Fibroblast of skin of right biceps (primary cell): ENCODE measurements around the gene CHTOP.

Experiments
- DNase-seq: peaks from one replicate; pipeline ENCODE4 v3.0.0-alpha.2; 2013

The CHTOP gene

DNA sequence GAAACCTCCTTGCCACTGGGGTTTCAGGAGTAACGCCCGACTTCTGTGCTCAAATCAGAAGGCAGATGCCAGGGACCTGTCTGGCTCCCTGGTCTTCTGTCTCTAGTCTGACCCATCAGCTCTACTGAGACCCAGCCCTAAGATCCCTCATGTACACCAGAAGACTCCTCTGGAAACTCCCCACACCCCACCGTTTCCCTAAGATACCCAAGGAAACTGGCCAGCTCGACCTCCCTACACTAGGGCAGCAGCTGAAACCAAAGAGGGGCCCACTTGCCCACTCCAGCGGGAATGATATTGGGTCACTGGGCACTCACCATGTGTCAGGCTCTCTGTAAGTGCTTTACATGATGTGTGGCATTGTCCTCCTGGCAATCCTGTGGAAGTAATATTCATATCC, 20.5 kb upstream of the CHTOP start:
- DNase-seq, result no peak

DNA sequence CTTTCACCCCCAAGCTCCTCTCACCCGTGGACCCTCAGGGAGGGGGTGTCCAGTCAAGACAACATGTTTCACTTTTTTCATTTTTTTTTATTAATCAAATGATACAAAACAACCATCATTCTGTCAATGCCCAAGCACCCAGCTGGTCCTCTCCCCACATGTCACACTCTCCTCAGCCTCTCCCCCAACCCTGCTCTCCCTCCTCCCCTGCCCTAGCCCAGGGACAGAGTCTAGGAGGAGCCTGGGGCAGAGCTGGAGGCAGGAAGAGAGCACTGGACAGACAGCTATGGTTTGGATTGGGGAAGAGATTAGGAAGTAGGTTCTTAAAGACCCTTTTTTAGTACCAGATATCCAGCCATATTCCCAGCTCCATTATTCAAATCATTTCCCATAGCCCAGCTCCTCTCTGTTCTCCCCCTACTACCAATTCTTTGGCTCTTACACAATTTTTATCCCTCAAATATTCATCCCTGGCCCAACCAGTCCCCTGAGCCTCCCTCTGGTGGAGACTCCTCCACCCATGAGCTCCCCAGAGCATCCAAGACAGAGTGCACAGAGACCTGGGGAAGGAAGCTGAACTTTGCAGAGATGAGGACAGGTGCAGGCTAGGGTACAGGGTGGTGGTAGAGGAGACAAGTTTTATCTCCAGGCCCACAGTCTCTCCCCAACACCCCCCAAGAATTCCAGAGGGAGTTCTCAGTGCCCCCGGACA, 19.5 kb upstream of the CHTOP start:
- DNase-seq, result no peak

DNA sequence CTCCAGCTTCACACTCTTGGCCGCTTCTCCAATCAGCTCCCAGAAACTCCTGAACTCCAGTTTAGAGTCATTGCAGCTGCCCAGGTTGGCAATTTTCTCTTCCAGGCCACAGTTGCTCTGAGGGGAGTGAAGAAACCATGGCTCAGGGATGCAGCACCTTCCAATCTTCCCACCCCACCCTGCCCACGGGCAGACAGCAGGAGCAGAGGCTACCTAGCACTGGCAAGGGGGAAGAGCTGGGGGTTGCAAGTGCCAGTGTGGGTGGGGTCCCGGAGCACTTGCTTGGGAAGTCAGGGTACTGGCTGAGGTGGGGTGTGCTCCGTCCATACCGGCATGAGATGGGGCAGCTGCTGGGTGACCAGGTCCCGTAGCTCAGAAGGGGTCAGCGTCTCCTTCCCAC, 19.0 kb upstream of the CHTOP start:
- no peak for DNase-seq

DNA sequence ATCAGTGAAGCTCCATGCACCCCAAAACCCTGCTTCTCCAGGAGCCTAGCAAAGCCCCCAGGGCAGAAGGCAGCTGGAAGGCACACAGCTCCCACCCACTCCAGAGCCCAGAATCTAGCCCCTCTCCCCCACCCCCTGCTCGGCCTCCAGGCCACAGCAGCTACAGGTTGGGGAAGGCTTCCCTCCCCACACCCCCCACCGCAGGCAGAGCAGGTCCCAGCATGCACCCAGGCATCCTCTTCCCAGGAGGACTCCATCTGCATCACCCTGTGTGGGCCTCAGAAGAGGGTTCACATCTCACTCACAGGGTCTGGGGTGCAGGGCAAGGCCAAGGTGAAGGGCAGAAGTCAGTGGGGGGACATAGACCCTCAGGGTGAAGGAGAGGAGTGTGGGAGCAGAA, 18.5 kb upstream of the CHTOP start:
- DNase-seq, result no peak

DNA sequence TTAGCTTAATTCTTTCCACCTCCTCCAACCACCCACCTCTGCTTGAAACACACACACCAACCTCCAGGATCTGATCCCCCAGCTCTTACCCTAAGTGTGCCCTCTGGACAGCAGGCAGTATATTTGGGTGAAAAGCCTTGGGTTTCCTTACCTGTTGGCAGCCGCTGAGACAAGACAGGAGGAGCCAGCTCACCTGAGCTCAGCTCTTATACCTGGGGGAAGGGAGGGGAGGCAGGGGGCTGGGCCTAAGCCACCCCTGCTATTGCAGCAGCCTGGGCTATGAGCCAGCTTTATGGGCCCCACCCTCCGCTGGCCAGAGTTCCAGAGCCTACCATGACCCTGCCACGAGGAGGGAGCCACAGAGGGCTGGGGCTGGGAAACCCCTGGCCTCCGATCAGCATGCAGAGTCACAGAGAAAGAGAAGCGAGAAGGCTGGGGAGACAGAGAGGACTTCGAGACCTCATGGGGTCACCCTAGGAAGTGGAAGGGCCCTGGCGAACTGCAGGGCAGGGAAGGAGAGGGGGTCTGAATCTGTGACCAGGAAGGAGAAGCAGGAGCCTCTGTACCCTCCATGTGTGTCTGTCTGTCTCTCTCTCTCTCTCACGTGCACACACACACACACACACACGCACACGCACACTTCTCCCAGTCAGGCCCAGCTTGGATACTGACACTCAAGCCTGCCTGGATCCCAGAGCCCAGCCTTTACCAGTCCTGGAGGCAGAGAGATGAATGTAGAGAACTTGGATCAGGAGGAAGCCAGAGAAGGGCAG, 17.5 kb upstream of the CHTOP start, which contains the start of gene S100A14:
Gene S100A14, minus strand, starts transcription at position 182 of the 773 bp plus-strand sequence. CDS start 467 bp downstream, outside the sequence.
- no peak for DNase-seq

DNA sequence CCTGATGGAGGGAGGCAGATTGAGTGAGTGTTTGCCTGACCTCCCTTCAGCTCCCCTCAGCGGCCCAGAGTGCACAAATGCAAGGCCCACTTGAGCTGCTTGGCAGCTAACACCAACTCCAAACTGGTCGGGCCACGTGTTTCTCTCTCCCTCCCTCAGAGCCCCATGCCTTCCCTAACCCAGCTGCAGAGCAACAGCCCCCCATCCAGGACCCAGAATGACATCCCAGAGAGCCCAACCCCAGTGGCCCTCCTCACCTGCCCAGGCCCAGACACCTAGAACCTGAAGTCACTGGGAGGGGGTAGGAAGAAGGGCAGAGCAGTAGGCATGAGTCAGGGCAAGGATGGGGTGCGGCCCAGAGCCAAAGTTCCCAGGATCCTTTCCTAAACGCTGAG, 17.0 kb upstream of the CHTOP start:
- DNase-seq, result no peak

DNA sequence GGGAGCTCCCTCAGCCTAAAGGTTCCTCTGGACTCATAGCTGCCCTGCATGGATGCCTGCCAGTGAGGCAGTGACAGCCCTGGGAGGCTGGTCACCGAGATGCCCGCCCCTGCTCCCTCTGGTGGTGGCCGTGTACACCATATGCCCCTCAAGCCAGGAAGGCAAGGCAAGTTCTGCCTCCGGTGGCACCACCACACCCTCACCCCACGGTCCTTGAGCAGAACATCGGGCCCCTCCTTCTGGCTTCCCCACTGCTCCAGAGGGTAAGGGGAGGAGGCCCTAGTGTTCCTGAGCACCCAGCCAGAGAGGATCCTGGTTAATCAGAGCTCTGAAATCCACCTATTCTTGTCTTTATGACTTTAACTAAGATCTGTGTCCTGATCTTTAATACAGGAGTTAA, 16.2 kb upstream of the CHTOP start:
- peak; percentile 56 for DNase-seq

DNA sequence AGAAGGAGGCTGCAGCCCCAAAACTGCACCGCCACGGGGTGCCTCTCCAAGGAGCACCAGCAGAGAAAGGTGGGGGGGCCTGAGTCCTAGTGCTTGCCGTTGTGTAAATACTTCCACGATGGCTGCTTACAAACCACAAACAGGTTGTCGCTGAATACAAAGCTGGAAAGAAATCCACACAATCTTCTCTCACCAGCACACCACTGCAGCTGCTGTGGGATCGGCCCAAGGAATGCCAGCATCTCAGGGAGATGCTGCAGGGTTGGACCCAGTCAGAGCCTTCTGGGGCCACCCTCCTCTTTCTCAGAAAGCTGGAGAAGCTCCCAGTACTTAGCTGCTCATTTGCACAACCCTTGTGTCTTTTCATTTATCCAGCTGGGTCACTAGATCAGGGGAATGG, 14.7 kb upstream of the CHTOP start:
- no peak for DNase-seq

DNA sequence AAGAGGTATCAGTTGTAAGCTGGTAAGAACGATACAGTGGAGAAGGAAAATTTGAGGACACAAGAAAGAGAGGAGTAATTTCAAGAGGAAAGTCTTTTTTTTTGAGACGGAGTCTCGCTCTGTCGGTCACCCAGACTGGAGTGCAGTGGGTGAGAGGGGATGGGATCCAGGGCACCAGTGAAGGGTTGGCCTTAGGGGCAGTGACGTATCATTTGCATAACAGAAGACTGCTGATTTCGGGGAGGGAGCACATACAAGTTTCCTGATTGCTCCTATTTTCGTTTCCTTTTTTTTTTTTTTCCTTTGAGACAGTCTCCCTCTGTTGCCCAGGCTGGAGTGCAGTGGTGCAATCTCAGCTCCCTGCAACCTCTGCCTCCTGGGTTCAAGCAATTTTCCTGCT, 10.8 kb upstream of the CHTOP start:
- no peak for DNase-seq

DNA sequence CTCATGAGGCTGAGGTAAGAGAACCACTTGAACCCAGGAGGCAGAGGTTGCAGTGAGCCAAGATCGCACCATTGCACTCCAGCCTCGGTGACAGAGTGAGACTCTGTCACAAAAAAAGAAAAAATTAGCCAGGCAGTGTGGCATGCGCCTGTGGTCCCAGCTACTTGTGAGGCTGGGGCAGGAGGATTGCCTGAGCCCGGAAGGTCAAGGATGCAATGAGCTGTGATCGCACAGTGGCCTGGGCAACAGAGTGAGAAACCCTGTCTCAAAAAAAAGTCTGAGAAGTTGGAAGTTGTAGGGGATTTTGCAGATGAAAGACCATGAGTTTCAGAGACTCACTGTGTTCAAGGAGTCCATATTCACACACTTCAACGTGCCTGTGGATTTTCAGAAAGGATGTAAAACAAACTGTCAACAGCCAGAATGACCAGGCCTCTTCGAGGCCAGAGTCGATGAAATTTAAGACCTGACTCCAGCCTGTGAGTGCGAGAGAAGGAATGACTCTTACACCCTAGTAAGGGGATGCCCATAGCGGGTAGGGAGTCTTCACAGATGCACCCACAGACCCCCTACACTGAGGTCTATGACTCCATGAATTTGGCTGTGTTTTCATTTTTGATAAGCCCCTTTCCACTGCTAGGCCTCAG, 8.8 kb upstream of the CHTOP start:
- DNase-seq, result no peak

DNA sequence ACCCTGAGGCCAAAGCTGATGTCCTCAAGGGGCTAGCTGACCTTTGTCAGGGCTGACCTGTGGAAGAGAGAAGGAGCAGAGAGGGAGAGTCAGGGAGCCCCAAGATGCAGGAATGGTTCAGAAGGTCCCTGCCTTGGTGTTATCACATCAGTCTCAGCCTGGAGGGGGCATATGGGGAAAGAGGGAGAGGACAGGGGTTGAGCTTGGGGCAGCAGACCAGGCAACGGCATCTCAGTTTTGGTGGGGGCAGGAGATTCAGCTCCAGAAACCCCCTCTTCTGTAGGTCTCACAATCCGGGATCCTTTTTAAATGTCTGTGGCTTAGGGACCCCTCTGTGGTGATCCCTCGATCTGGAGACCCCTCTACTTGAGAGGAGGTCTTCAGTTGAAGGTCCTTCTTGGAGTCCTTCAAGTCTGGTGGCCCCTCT, 7.4 kb upstream of the CHTOP start:
- DNase-seq, result no peak

DNA sequence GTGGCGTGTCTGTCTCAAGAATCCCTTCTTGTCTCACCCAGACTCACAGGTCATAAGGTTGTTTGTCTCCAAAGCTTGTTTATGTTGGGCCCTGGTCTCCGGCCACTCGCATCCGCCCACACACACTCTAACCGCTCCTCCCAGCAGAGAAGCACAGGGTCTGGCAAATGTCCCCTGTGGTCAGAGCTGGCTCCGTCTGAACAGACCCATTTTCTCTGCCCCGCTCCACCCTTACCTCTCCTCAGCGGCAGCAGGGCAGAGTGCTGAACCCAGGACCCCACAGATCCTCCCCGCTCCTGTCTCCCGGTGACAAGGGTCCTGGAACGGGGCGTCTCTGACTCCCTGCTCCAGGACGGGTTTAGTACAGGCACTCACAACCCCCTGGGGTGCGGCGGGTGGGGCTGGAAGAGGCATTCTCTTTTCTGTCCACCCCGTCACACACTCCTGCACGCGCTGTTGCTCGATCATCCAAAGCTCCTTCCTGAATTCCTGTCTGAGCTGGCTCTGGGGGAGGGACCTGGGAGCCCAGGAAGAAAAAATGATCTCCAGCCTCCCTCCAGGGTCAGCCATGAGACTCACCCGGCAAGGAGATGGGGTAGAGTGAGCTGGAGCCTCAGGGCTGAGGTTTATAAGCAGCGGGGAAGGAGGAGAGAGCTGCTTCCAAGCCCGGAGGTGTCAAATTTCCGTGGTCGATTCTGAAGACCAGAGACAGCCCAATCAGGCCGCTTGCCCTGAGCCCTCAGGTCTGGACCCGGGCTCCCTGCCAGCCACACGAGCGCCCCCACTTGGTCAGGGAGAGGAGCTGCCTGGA, 6.8 kb upstream of the CHTOP start, which contains the start of gene S100A13:
Gene S100A13, minus strand, starts transcription at position 602 of the 811 bp plus-strand sequence. CDS start 1,033 bp downstream, outside the sequence.
- DNase-seq, result peak; percentile 95

DNA sequence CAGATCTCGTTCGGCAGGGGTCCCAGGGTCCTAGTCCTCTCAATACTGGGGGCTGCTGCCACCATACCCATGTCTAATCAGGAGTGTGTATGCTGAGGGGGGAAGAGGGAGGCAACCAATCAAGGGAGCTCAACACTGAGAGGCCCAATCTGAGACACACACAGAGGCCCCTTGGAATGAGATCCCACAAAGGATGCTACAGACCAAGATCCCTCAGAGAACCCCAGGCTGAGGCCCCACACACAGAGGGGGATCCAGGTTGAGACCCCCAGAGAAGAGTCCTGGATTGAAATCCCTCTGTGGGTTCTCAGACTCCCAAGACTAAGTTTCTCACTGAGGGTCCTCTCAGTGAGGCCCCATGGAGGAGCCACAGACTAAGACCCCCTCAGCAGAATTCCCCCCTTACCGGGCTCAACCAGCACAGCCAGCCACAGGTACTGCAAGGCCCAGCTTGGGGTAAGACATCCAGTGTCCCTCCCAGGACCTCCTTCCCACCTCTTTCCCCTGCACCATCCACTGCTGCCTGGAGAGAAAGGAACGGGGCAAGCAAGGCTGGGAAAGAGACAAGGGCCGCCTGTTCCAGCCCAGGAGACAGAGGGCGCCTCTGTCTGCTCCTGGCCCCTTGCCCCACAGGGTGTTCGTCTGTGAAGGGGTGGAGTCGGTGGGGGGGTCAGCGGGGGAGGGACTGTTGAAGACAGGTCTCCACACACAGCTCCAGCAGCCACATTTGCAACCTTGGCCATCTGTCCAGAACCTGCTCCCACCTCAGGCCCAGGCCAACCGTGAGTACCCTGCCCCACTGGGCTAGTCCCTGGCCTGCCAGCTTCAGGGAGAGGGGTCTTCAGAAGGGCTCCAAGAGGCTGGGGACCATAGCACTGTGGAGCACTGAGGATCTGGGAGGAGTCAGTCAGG, 5.9 kb upstream of the CHTOP start, which contains the start of gene S100A1:
Gene S100A1, plus strand, starts transcription at position 720 of the 912 bp plus-strand sequence. CDS start 2,088 bp downstream, outside the sequence.
- no peak for DNase-seq

DNA sequence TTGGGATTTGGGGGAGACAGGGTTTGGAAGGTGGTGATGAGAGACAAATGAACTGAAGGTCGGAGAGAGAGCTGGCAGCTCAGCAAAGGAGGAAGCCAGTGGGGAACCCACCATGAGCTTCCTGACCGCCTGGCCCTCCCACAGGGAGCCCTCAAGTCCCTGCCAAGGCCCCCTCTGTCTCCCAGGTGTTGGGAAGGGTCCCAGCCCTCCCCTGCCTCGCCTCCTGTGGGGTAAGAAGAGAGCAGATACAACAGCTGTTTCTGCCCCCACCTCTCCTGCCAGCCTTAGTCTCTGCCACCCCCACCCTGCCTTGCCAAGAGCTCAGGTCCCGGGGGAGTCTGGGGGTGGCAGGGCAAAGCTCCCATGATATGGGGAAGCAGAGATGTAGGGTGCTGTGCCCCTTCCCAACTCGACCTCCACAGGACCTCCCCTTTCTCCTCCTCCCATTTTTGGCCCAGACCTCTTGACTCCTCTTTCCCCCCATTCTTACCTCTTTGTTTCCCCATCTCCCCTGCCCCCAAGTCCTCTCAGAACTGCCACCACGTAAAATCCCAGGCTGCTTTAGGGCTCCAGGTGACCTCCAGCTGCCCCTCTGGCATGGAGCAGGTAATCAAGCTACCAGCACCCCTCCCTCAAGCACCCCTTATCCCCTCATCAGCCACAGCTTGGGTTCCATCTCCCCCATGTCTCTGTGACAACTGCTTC, 5.1 kb upstream of the CHTOP start:
- no peak for DNase-seq

DNA sequence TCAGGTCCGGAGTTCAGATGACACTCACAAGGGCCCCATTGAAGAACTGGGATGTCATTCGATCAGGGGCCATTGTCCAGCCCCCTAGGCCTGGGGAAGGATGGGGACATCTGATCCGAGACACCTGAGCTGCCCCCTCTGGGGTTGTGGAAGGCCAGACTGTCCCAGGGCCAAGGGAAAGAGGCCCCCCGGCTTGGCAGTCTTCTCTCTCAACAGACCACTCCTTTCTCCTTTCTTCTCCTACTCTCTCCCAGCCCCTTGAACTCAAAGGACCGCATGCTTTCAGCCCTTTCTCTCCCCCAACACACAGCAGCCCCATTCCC, 4.6 kb upstream of the CHTOP start:
- DNase-seq, result no peak

DNA sequence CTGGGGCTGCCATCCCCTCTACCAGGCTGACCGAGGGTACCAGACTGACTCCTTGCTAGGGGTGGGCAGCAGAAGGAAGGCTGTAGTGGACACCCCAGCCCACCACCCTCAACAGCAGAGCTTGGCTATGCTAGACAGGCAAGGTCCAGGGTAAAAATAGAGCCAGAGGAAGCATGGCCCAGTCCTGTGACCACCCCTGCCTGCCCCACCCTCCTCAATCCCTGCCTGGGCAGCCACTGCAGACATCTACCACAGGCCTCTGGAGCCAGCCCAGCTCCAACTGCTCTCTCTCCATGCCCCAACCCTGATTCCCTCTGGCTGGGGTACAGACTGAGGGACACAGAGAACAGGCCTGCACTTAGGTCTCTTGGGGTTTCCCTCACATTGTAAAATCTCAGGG, 3.9 kb upstream of the CHTOP start:
- DNase-seq, result no peak

DNA sequence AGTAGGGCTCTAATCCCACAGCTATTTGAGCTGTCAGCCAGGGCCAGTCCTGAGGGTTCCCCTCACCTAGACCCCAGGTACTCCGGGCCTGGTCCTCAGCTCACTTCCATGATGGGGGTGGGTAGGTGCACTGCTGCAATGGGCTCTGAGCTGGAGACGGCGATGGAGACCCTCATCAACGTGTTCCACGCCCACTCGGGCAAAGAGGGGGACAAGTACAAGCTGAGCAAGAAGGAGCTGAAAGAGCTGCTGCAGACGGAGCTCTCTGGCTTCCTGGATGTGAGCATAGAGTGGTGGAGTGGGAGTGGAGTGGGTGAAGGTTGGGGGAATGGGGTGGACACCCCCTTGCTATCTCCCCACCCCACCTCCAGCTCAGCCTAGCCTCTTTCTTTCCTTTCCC, 3.5 kb upstream of the CHTOP start:
- no peak for DNase-seq

DNA sequence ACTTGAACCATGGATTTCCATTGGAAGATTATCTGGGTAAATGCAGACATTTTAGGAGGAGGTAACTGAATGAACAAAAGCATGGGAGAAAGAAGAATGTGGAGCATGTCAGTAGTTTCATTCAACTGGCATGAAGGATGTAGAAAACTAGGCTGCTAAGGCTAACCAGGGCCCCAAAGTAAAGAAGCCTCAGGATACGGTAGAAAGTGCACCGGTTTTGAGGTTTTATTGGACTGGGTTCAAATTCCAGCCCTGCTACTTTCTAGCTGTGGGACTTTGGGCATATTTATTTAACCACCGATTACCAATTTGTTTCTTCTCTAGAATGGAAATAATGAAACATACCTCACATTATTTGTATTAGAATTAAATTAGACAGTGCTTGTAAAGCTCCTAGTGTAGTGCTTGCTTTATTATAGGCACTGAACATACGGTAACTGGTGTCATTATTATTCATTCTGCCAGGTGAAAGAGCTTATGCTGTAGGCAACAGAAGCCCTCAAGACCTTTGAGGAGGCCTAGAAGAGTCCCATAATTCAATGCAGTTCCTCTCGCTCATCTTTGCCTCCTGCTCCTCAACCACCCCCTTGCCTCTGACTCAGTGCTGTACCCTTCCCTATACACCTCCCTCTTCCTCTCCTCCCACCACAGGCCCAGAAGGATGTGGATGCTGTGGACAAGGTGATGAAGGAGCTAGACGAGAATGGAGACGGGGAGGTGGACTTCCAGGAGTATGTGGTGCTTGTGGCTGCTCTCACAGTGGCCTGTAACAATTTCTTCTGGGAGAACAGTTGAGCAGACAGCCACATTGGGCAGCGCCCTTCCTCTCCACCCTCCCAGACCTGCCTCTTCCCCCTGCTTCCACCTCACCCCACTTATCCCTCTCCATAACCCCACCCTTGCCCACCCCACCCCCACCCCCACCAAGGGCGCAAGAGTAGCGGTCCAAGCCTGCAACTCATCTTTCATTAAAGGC, 2.5 kb upstream of the CHTOP start:
- no peak for DNase-seq

DNA sequence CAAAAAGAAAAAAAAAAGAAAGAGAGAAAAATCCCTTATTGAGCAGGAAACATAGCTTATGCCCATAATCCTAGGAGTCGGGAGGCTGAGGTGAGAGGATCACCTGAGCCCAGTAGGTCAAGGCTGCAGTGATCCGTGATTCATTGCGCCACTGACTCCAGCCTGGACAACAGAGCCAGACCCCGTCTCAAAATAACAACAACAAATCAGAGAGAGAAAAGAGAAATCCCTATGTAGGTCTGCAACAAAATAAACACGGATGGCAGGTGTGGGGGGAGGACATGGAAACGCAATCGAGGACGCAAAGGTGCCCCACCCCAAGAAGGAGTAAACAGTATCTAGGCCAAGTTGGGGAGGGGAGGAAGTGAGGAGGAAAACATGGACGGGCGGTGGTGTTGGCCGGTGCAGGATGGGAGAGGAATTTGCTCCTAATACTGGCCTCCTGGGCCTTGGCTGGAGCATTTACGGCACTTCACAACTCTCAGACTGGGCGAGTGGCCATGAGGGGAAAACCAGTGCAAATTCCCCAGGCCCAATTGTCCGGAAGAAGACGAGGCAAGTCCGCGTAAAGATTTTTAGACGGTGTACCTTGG, 609 bp upstream of the CHTOP start:
- no peak for DNase-seq
